Measurements from ENCODE around the gene CYP2A7. TPM values are rescaled to one million over a fixed set of nuclear protein-coding genes. Genes with fewer than 3 reads are reported as not detected.
A peak's percentile ranks its signal among the peaks of the same experiment; 100 is the strongest.
"Not testable (repeated sequence)": the region's sequence is repeated elsewhere in the genome, so short reads cannot be mapped to it uniquely, and the experiment has no call there.

The CYP2A7 gene
- total RNA-seq, 3 donors from 2014 or later = not detected

GRCh38 chr19:40842012-40842411, 40.0 kb downstream of the CYP2A7 start:
- not testable (repeated sequence) for DNase-seq

DNA sequence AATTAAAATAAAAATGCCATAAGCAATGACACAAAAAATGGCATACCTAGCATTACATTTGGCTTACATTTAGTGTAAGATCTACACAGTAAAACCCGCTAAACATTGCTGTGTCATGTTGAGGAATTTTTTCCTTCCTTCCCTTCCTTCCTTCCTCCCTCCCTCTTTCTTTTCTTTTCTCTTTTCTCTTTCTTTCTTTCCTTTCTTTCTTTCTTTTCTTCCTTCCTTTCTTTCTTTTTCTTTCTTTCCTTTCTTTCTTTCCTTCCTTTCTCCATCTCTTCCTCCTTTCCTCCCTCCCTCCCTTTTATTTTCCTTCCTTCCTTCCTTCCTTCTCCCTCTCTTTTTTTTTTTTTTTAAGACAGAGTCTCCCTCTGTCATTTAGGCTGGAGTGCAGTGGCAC, 43.6 kb downstream of the CYP2A7 start:
- H3K27me3 Mint-ChIP-seq (ENCODE audit: low read depth) = not testable (repeated sequence)

More at GRCh38 chr19:40842012-40842411, 40.0 kb downstream of the CYP2A7 start:
- H3K36me3 Mint-ChIP-seq (ENCODE audit: insufficient read depth); H3K9me3 Mint-ChIP-seq; H3K27me3 Mint-ChIP-seq (ENCODE audit: low read depth); H3K4me3 Mint-ChIP-seq; ATAC-seq: not testable (repeated sequence)
- peaks cover 19% of the 10 kb centered on the region for H3K4me1 Mint-ChIP-seq (ENCODE audit: low read depth)

DNA sequence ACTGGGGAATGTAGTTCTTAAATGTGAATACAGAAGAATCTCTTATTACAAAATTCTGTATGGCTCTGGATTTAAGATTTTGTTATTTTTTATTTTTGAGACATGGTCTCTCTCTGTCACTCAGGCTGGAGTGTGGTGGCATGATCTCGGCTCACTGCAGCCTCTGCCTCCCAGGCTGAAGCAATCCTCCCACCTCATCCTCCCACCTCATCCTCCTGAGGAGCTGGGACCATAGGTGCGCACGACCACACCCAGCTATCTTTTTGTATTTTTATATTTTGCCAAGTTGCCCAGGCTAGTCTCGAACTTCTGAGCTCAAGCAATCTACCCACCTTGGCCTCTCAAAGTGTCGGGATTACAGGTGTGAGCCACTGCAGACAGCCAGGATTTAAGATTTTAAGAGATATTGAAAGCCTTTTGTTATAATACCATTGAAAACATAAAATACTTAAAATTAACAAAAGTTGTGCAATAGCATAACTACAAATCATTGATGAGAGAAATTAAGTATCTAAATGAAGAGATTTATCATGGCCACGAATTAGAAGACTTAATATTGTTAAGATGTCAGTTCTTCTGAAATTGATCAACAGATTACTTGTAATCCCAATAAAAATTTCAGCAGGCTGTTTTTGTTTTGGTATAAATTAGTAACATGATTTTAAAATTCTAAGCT, 45.1 kb downstream of the CYP2A7 start:
- Mint-ChIP-seq H3K9me3 (no peaks in the 10 kb centered on the region), H3K4me1 (ENCODE audit: low read depth) (peaks cover 8% of the 10 kb centered on the region), H3K27me3 (ENCODE audit: low read depth) (no peaks in the 10 kb centered on the region), H3K36me3 (ENCODE audit: insufficient read depth) (no peaks in the 10 kb centered on the region), H3K4me3 (no peak overlapping the region)
- no peak for DNase-seq
- ATAC-seq = no peak

More for the DNA sequence above, 43.6 kb downstream of the CYP2A7 start:
- not testable (repeated sequence) for DNase-seq; H3K9me3 Mint-ChIP-seq; ATAC-seq; H3K4me3 Mint-ChIP-seq; H3K4me1 Mint-ChIP-seq (ENCODE audit: low read depth); H3K36me3 Mint-ChIP-seq (ENCODE audit: insufficient read depth)

GRCh38 chr19:40833728-40834533, 48.1 kb downstream of the CYP2A7 start:
- not testable (repeated sequence) for H3K36me3 Mint-ChIP-seq (ENCODE audit: insufficient read depth); ATAC-seq; H3K4me3 Mint-ChIP-seq; H3K4me1 Mint-ChIP-seq (ENCODE audit: low read depth); DNase-seq; H3K9me3 Mint-ChIP-seq; H3K27me3 Mint-ChIP-seq (ENCODE audit: low read depth)

DNA sequence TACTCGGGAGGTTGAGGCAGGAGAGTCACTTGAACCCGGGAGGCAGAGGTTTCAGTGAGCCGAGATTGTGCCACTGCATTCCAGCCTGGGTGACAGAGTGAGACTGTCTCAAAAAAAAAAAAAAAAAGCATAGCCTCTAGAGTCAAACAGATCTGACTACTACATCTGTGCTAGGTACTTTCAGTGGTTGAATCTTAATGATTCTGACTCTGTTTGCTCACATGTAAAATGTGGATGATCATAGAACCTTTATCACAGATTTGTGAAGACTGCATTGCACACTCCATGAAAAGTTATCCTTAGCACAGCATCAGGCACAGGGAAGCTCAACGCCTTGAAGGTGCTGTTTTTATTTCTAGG, 49.6 kb downstream of the CYP2A7 start:
- H3K4me3 Mint-ChIP-seq; H3K27me3 Mint-ChIP-seq (ENCODE audit: low read depth); ATAC-seq; H3K9me3 Mint-ChIP-seq; DNase-seq: not testable (repeated sequence)
- H3K4me1 Mint-ChIP-seq (ENCODE audit: low read depth) = peaks cover 12% of the 10 kb centered on the region
- H3K36me3 Mint-ChIP-seq (ENCODE audit: insufficient read depth) = peaks cover 11% of the 10 kb centered on the region

DNA sequence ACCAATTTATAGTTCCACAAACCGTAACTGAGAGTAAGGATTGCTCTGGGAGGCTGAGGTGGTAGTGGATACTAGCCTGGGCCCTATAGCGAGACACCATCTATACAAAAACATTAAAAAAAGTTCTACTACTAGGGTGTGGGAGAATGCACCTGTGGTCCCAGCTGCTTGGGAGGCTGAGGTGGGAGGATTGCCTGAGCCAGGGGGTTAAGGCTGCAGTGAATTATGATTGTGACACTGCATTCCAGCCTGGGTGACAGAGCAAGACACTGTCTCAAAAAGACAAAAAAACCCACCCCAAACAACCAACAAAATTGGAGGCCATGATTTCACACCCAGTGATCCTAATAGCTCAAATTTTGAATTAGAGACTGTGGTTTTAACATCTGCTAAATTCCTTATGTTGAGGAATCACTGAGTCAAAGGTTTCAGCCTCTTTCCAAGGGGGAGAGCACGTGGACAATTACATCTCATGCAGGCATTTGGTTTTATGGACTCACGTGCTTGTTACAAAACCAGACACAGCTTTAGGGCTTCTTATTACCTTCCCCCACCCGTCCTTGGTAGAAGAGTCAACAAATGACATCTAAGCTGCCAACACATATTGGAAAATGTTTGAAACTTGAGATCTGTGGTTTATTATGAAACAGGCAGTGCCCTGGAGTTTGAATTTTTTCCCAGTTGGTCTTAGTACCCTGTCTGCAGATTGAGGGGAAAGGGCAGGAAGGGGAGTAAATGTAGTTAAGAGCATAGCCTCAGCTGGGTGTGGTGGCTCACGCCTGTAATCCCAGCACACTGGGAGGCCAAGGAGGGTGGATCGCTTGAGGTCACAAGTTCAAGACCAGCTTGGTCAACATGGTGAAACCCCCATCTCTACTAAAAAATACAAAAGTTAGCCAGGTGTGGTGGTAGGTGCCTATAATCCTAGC, 50.3 kb downstream of the CYP2A7 start:
- Mint-ChIP-seq H3K36me3 (ENCODE audit: insufficient read depth) (peaks cover 14% of the 10 kb centered on the region), H3K27me3 (ENCODE audit: low read depth) (no peaks in the 10 kb centered on the region), H3K9me3 (no peaks in the 10 kb centered on the region), H3K4me1 (ENCODE audit: low read depth) (peaks cover 19% of the 10 kb centered on the region), H3K4me3 (no peak overlapping the region)
- DNase-seq (no peak), ATAC-seq (no peak)

GRCh38 chr19:40830741-40831140, 51.3 kb downstream of the CYP2A7 start:
- not testable (repeated sequence) for H3K9me3 Mint-ChIP-seq; H3K27me3 Mint-ChIP-seq (ENCODE audit: low read depth); DNase-seq; H3K4me3 Mint-ChIP-seq; ATAC-seq
- Mint-ChIP-seq H3K4me1 (ENCODE audit: low read depth) (peaks cover 25% of the 10 kb centered on the region), H3K36me3 (ENCODE audit: insufficient read depth) (peaks cover 15% of the 10 kb centered on the region)

DNA sequence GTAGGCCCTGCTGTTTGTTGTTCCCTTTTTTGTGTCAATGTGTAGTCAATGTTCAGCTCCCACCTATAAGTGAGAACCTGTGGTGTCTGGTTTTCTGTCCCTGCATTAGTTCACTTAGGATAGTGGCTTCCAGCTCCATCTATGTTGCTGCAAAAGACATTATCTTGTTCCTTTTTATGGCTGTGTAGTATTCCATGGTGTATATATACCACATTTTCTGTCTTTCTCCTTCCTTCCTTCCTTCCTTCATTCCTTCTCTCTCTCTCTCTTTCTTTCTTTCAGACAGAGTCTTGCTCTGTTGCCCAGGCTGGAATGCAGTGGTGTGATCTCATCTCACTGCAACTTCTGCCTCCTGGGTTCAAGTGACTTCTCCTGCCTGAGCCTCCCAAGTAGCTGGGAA, 52.8 kb downstream of the CYP2A7 start:
- no peak for ATAC-seq
- Mint-ChIP-seq H3K9me3 (no peaks in the 10 kb centered on the region), H3K27me3 (ENCODE audit: low read depth) (no peaks in the 10 kb centered on the region), H3K4me1 (ENCODE audit: low read depth) (peaks cover 28% of the 10 kb centered on the region), H3K36me3 (ENCODE audit: insufficient read depth) (peaks cover 15% of the 10 kb centered on the region), H3K4me3 (no peak overlapping the region)
- DNase-seq = no peak

- H3K36me3 Mint-ChIP-seq (ENCODE audit: insufficient read depth) = peaks cover 15% of the 10 kb centered on the region
- ATAC-seq (no peak), DNase-seq (no peak)
- no peaks in the 10 kb centered on the region for H3K9me3 Mint-ChIP-seq
- H3K4me3 Mint-ChIP-seq = no peak overlapping the region
- H3K27me3 Mint-ChIP-seq (ENCODE audit: low read depth) = no peaks in the 10 kb centered on the region
- H3K4me1 Mint-ChIP-seq (ENCODE audit: low read depth) = peaks cover 29% of the 10 kb centered on the region
Observed at GRCh38 chr19:40827386-40828247, 54.4 kb downstream of the CYP2A7 start.

DNA sequence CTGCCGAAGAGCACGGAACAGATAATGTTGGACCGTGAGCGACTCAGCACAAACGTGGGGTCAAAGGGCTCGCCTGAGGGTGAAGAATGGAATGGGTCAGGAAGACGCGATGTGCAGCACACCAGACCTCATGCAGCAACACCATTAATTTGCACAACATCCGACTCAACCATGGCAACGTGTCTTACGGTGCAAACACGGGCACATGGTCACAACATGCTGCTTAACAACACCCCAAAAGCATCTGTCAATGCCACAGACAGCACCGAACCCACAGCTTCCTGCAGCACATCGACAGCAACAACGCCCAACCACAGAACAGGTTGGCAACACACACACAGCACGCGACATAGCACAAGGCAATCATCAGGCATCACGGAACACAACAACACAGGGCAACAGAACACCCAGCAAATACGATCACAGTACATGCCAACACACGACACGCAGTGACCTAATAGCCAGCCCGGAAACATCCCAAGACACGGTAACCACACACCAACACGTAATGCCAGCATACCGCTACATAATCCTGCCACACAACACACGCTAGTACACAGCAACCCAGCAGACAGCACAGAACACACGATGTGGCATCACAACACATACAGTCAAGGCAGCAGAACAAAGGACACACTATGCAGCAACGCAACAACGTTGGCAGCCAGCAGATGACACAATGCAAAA, 55.2 kb downstream of the CYP2A7 start:
- not testable (repeated sequence) for DNase-seq; H3K9me3 Mint-ChIP-seq; H3K27me3 Mint-ChIP-seq (ENCODE audit: low read depth); H3K4me3 Mint-ChIP-seq
- peaks cover 29% of the 10 kb centered on the region for H3K4me1 Mint-ChIP-seq (ENCODE audit: low read depth)
- H3K36me3 Mint-ChIP-seq (ENCODE audit: insufficient read depth) = peaks cover 15% of the 10 kb centered on the region
- ATAC-seq = peak; percentile 62 to 78

GRCh38 chr19:40826312-40826698, 55.7 kb downstream of the CYP2A7 start:
- not testable (repeated sequence) for H3K27me3 Mint-ChIP-seq (ENCODE audit: low read depth); H3K9me3 Mint-ChIP-seq; DNase-seq; H3K4me3 Mint-ChIP-seq
- Mint-ChIP-seq H3K36me3 (ENCODE audit: insufficient read depth) (peaks cover 15% of the 10 kb centered on the region), H3K4me1 (ENCODE audit: low read depth) (peaks cover 29% of the 10 kb centered on the region)
- peak in 1 of 2 donors; percentile 36 for ATAC-seq

- H3K9me3 Mint-ChIP-seq; DNase-seq; H3K27me3 Mint-ChIP-seq (ENCODE audit: low read depth); H3K4me3 Mint-ChIP-seq; ATAC-seq: not testable (repeated sequence)
- Mint-ChIP-seq H3K36me3 (ENCODE audit: insufficient read depth) (peaks cover 15% of the 10 kb centered on the region), H3K4me1 (ENCODE audit: low read depth) (peaks cover 29% of the 10 kb centered on the region)
Observed at GRCh38 chr19:40825460-40826095, 56.5 kb downstream of the CYP2A7 start.
